GM18951 (cell line): ENCODE data around the gene HMHB1.

Source experiments
- POLR2A ChIP-seq: IDR thresholded peaks from 4 replicates; pipeline ENCODE4 v1.6.1; 2011; ENCODE audit warnings: mild to moderate bottlenecking; ENCODE audit not compliant: insufficient read length, insufficient read depth; ENCODE audit errors: extremely low read depth
- in situ Hi-C: fragments of 300-500 bp; cut with MboI; formaldehyde crosslinking; loops from one replicate; pipeline ENCODE4 v1.12.0; 2022; ENCODE audit warnings: low sequenced_read_pairs, mixed read lengths, inconsistent platforms; ENCODE audit not compliant: unreplicated experiment

The HMHB1 gene

DNA sequence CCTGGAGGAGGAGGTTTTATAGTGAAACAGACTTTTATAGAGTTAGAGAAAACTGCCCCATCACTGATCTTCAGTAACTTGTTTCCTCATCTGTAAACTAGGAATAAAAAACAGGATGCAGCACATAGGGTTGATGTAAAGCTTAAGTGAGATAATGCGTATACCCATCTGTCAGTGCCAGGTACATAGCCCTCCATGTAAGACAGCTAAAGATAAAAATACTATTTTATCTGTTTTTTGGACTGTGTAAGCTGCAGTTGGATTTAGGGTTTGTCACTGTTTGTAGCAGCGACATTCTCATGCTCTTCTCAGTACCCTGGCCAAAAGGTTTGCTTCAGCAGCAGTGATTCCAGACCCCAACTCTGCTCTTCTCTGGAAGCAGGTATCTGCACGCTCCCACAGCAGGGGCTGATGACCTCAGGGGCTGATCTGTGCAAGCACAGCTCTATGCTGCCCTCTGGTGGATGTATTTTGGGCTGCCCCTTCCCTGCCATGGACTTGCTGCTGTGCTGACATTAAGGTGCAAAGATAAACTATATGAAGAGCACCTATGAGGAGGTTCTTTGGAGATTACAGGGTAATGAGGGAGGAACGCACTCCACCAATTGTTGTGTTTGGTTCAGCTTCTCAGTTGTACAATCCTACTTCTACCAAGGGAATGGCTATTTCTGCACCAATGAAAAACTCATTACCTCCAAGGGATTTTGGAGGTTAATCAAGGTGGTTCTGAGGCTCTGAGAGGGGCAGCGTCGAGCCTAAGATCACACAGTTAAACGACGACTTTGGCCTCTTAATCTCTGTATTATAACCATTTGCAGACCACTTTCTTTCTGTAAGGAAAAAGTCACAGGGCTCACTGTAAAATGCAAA, 13.1 kb downstream of the HMHB1 start:
- in situ Hi-C loops, result loop anchor here (5.0 kb wide), 1 partner anchor 813 kb away; no protein-coding TSS in a partner anchor
- TF ChIP-seq POLR2A, result no peak

DNA sequence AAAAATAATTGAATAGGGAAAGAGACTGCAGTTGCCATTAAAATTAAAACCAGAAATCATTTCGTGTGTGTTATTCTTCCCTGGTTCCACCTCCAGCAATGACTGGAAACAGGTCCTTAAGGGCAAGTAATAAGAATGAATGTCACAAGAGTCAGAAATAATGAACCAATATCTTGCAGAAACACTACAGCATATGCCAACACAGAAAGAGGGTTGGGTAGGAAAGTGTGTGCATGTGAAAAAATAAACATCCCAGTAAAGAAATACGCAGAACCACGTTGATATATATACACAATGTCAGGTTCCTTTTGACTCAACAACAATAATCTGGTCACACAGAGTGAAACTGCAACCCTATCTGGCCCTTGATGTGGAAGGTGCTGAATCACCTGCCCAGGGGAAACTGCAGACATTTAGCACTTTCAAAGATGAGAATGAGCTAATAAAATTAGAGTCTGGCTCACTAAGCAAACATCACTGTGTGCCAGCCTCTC, 15.0 kb downstream of the HMHB1 start:
- TF ChIP-seq POLR2A, result no peak
- in situ Hi-C loops, result loop anchor here (5.0 kb wide), 1 partner anchor 815 kb away; no protein-coding TSS in a partner anchor

GRCh38 chr5:143828710-143829109, 16.7 kb downstream of the HMHB1 start:
- in situ Hi-C loops, result loop anchor here (5.0 kb wide), 1 partner anchor 816 kb away; no protein-coding TSS in a partner anchor
- TF ChIP-seq POLR2A, result no peak

DNA sequence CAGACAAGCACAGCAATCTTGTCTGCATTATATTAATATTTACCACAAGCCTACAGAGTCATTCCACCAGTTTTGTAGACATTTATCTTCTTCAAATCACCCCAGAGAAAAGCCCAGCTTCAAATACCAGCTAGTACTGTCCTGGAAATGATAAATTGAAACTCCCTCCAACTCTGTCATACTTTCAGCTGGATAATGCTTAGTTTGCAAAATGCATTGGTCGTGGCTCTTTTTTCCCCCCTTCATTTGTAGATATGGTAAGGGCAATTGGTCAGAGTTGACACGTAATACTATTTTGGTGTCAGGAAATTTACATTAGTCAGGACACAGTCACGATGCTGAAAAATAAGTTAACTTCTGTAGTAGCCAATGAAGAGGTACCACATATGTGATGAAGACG, 21.2 kb downstream of the HMHB1 start:
- no peak for TF ChIP-seq POLR2A
- in situ Hi-C loops, result loop anchor here (10.0 kb wide), 1 partner anchor 918 kb away; no protein-coding TSS in a partner anchor

GRCh38 chr5:143835251-143835650, 23.3 kb downstream of the HMHB1 start:
- in situ Hi-C loops, result loop anchor here (10.0 kb wide), 1 partner anchor 920 kb away; no protein-coding TSS in a partner anchor
- no peak for TF ChIP-seq POLR2A

GRCh38 chr5:143836161-143836725, 24.3 kb downstream of the HMHB1 start:
- TF ChIP-seq POLR2A, result no peak
- in situ Hi-C loops, result loop anchor here (10.0 kb wide), 1 partner anchor 921 kb away; no protein-coding TSS in a partner anchor

- in situ Hi-C loops, result loop anchor here (10.0 kb wide), 1 partner anchor 923 kb away; no protein-coding TSS in a partner anchor
- no peak for TF ChIP-seq POLR2A
Observed at GRCh38 chr5:143837306-143837848, 25.4 kb downstream of the HMHB1 start.

DNA sequence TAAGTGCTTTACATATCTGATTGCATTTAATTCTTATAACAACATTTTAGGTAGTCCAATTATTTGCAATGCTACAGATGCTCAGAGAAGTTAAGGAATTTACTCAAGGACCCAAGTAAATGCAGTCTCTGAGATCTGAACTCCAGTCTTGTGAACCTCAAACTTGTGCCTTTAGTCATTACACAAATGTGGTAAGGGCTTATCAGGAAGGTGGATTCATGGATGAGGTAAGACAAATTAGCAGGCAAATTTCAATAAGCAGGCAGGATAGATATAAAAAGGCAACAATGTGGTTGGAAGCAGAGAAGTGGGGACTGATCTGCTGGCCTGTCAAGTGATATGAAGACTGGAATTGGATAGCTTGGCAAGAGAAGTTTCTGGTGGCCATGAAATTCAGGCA, 29.5 kb downstream of the HMHB1 start:
- in situ Hi-C loops, result no loop called here
- no peak for TF ChIP-seq POLR2A

DNA sequence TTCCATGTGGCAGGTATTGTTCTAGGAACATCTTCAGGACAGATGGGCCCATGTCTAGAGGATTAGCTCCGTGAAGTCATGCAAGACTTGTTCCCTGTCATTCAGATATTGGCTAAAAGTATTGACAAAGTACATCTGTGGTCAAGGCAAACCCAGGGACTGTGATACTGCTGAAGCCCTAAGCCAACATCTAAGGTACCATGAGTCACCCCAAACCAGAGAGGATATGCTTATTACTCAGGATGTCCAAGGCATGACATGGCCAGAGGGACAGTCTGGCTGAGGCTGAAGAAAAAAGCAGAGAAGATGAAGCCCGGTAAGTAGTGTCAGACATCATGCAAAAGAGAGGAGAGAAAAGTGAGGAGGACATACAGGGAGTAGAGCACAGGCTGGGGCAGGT, 31.0 kb downstream of the HMHB1 start:
- in situ Hi-C loops, result no loop called here
- TF ChIP-seq POLR2A, result no peak

DNA sequence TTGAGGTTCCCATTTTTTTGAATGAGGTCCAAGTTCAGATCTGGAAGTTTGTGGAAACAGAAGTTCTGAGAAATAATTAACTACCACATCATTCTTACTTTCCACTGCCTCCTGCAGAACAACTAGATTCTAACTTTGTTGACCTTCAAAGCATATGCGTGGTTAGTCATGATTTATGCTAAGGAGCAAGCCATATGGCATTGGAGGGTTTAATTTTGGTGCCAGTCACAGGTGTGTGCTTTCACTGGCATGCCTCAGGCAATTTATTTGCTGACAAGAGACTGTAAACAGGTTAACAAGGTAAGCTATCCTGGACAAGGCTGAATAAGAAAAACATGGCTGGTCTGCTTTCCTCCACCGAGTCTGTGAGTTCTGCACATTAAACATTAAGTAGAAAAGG, 31.5 kb downstream of the HMHB1 start:
- TF ChIP-seq POLR2A, result no peak
- in situ Hi-C loops, result no loop called here

DNA sequence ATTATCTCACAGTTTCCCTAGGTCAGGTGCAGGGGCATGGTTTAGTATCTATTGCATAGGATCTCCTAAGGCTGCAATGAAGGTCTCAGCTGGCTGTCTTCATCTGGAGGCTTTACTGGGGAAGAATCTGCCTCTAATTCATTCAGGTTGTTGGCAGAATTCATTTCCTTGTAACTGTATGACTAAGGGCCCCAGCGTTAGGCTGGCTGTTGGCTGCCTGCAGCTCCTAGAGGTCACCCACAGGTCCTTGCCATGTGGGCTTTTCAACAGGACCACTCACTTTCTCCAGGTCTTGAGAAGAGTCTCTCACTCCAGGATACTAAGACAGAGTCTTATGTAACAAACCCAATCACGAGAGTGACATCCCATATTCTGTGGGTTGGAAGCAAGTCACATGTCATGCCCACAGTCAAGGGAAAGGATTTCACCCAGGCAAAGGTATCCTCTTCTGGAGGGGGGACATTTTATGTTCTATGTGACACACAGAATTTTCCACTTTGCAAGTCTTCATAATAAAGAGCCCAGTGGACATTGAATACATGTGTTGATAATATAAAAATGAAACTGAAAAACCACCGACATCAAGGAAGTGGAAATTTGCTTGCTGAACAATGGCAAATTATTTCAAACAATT, 38.2 kb downstream of the HMHB1 start:
- TF ChIP-seq POLR2A, result no peak
- in situ Hi-C loops, result no loop called here

DNA sequence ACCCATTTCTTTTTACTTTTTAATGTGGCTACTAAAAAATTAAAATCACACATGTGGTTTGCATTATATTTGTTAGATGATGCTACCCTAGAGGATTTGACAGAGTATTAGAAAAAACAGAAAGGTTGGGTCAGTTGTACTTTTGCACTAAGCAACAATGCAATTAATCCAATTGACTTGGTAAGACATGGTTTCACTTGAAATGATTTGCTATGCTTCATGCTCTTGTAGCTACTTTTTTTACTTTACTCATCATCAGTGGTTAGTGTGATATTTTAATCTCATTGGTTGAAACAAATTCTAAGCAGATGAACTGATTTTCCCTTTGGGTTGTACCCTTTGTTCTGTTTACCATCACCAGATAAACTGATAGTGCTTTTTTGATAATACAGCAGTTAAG, 39.4 kb downstream of the HMHB1 start:
- in situ Hi-C loops, result no loop called here
- no peak for TF ChIP-seq POLR2A

GRCh38 chr5:143860211-143860610, 48.2 kb downstream of the HMHB1 start:
- in situ Hi-C loops, result no loop called here
- no peak for TF ChIP-seq POLR2A
